GM12892 (cell line): Measurements from ENCODE around the gene AGL.
"Not testable (repeated sequence)": the region's sequence is repeated elsewhere in the genome, so short reads cannot be mapped to it uniquely, and the experiment has no call there.

ENCODE experiments used
- DNase-seq: peaks from one replicate; pipeline ENCODE4 v3.0.0; 2011; ENCODE audit not compliant: insufficient read length
- FAIRE-seq: peaks from 2 replicates; lab custom pipeline; 2011; peaks lifted over from hg19 to GRCh38; lab: Jason Lieb, UNC
- POLR2A ChIP-seq: IDR thresholded peaks from 2 replicates; pipeline ENCODE4 v1.6.1; 2011; ENCODE audit warnings: low read depth, low read length, control low read depth
- POLR2AphosphoS5 ChIP-seq: IDR thresholded peaks from 2 replicates; pipeline ENCODE4 v1.6.1; 2011; ENCODE audit warnings: low read depth, low read length, control low read depth
- TAF1 ChIP-seq: IDR thresholded peaks from 2 replicates; pipeline ENCODE4 v1.6.1; 2011; ENCODE audit warnings: low read depth, mild to moderate bottlenecking, control low read depth, low read length, borderline replicate concordance

AGL gene

GRCh38 chr1:99827970-99828369 lies 22.2 kb upstream of the AGL start:
- TF ChIP-seq TAF1 (no peak), POLR2AphosphoS5 (no peak), POLR2A (no peak)
- no peak for FAIRE-seq
- DNase-seq = no peak

- no peak for DNase-seq
- FAIRE-seq = no peak
- no peak for TF ChIP-seq POLR2A
- TF ChIP-seq TAF1 = no peak
- TF ChIP-seq POLR2AphosphoS5 = no peak
Observed at GRCh38 chr1:99829269-99829668, 20.9 kb upstream of the AGL start.

- FAIRE-seq, DNase-seq: not testable (repeated sequence)
Observed at GRCh38 chr1:99833911-99834310, 16.2 kb upstream of the AGL start.

GRCh38 chr1:99836171-99837103 lies 13.7 kb upstream of the AGL start:
- not testable (repeated sequence) for FAIRE-seq, DNase-seq

GRCh38 chr1:99840353-99840752 lies 9.8 kb upstream of the AGL start:
- FAIRE-seq, DNase-seq: not testable (repeated sequence)

- DNase-seq (no peak), FAIRE-seq (no peak)
- TF ChIP-seq POLR2A (no peak), POLR2AphosphoS5 (no peak), TAF1 (no peak)
Observed at GRCh38 chr1:99843760-99844159, 6.4 kb upstream of the AGL start.

GRCh38 chr1:99845201-99845600 lies 5.0 kb upstream of the AGL start:
- DNase-seq, FAIRE-seq: not testable (repeated sequence)

GRCh38 chr1:99849413-99849743 lies 783 bp upstream of the AGL start:
- no peak for TF ChIP-seq TAF1
- no peak for TF ChIP-seq POLR2A
- TF ChIP-seq POLR2AphosphoS5 = no peak
- DNase-seq (no peak), FAIRE-seq (no peak)

- TF ChIP-seq POLR2AphosphoS5 (no peak), TAF1 (no peak), POLR2A (no peak)
- FAIRE-seq (no peak), DNase-seq (no peak)
Observed at GRCh38 chr1:99850459-99851291, 514 bp downstream of the AGL start.

GRCh38 chr1:99851850-99852454 lies 1.8 kb downstream of the AGL start:
- DNase-seq (no peak), FAIRE-seq (no peak)
- TF ChIP-seq TAF1 (no peak), POLR2A (no peak), POLR2AphosphoS5 (no peak)

- DNase-seq = no peak
- TF ChIP-seq POLR2AphosphoS5 = no peak
- no peak for TF ChIP-seq TAF1
- TF ChIP-seq POLR2A = no peak
- FAIRE-seq = no peak
Observed at GRCh38 chr1:99852648-99853047, 2.5 kb downstream of the AGL start.

- TF ChIP-seq TAF1 = no peak
- TF ChIP-seq POLR2A = no peak
- TF ChIP-seq POLR2AphosphoS5 = no peak
- DNase-seq (no peak), FAIRE-seq (no peak)
Observed at GRCh38 chr1:99855914-99856450, 5.8 kb downstream of the AGL start.

GRCh38 chr1:99857041-99857440 lies 6.9 kb downstream of the AGL start:
- DNase-seq, FAIRE-seq: not testable (repeated sequence)
